ENCODE results near the gene USP21. TPM values are rescaled to one million over a fixed set of nuclear protein-coding genes. Genes with fewer than 3 reads are reported as not detected.

Gene USP21
- polyA plus RNA-seq, 3 donors: 11.0 to 42.8 (median 11.3) TPM

DNA sequence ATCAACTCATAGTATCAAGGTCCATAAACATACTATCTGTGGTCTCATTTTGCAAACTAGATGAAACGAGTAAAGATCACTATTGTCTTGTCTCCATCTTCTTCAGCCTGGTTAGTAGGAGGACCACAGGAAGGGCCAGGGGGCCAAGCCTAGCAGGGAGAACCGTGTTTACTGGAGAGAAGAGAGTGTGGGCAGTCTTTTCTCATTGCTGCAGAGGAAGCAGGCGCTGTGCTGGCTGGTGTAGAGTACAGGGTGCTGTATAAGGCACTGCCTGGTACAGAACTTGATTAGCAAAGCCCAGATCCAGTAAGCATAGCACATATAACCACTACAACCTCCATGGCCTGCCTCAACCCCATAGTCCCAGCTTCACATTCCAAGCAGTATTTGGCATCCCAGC lies 28.0 kb downstream of the USP21 start:
- H3K27ac ChIP-seq (ENCODE audit: low read depth in 1 of 2, low read length in 2 of 2): peak overlapping the region in 1 of 2 donors; percentile 96

DNA sequence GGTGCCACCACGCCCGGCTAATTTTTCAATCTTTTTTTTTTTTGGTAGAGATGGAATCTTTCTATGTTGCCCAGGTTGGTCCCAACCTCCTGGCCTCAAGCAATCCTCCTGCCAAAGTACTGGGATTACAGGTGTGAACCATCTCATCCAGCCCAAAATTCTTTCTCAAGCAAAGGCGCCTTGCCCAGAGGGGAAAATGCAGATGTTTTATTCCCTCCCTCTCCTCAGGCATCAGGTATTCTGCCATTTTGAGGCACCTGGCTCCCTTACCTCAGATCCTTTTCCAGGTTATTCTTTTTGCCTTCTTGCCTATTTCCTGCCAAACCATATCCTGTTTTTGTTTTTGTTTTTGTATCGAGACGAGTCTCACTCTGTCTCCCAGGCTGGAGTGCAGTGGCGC lies 29.1 kb downstream of the USP21 start:
- no peak overlapping the region for H3K4me3 Mint-ChIP-seq
- no peak overlapping the region for H3K27ac ChIP-seq (ENCODE audit: low read depth in 1 of 2, low read length in 2 of 2)
- intact Hi-C loops (cut with micrococcal nuclease): no loop called here
- DNase-seq: no peak
- H3K27me3 Mint-ChIP-seq (ENCODE audit: low read depth in 3 of 3): peaks cover 0 to 4% (median 1%) of the 10 kb centered on the region in 3 donors
- no peaks in the 10 kb centered on the region for H3K36me3 ChIP-seq (replicated peaks in 1 of 2; ENCODE audit: control insufficient read depth in 1 of 2, insufficient read depth in 2 of 2, low read length in 2 of 2)
- WGBS (ENCODE audit: insufficient coverage): 100% methylated on average over 1 of the region's 6 CpGs
- H3K36me3 Mint-ChIP-seq: peaks cover 0 to 4% of the 10 kb centered on the region in 2 donors
- H3K4me3 ChIP-seq (replicated peaks in 1 of 3; ENCODE audit: low read depth in 2 of 3, low read length in 3 of 3): no peak overlapping the region
- no peaks in the 10 kb centered on the region for H3K9me3 ChIP-seq (replicated peaks in 1 of 2; ENCODE audit: control insufficient read depth in 1 of 2, insufficient read depth in 1 of 2, low read length in 2 of 2)
- peaks cover 66 to 67% of the 10 kb centered on the region in 2 donors for H3K4me1 ChIP-seq (ENCODE audit: control insufficient read depth in 1 of 2, insufficient read depth in 2 of 2, low read length in 2 of 2)
- no peaks in the 10 kb centered on the region for H3K9me3 Mint-ChIP-seq
- H3K27me3 ChIP-seq (ENCODE audit: control insufficient read depth in 2 of 2, insufficient read depth in 2 of 2, low read length in 2 of 2): no peaks in the 10 kb centered on the region
- H3K4me1 Mint-ChIP-seq: peaks cover 80% of the 10 kb centered on the region
- no peak overlapping the region for H2AFZ ChIP-seq (ENCODE audit: insufficient read depth, low read depth, low read length, poor library complexity, severe bottlenecking)
- TF ChIP-seq, protein P1, sequence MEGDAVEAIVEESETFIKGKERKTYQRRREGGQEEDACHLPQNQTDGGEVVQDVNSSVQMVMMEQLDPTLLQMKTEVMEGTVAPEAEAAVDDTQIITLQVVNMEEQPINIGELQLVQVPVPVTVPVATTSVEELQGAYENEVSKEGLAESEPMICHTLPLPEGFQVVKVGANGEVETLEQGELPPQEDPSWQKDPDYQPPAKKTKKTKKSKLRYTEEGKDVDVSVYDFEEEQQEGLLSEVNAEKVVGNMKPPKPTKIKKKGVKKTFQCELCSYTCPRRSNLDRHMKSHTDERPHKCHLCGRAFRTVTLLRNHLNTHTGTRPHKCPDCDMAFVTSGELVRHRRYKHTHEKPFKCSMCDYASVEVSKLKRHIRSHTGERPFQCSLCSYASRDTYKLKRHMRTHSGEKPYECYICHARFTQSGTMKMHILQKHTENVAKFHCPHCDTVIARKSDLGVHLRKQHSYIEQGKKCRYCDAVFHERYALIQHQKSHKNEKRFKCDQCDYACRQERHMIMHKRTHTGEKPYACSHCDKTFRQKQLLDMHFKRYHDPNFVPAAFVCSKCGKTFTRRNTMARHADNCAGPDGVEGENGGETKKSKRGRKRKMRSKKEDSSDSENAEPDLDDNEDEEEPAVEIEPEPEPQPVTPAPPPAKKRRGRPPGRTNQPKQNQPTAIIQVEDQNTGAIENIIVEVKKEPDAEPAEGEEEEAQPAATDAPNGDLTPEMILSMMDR (IDR thresholded peaks at IDR 0.05): no peak
- H3K9ac ChIP-seq (ENCODE audit: insufficient read depth, low read length, poor library complexity, severe bottlenecking): no peak overlapping the region
- no peaks in the 10 kb centered on the region for H3K79me2 ChIP-seq (ENCODE audit: insufficient read depth, low read length)
- H4K20me1 ChIP-seq (ENCODE audit: insufficient read depth, low read length): no peaks in the 10 kb centered on the region
- H3K4me2 ChIP-seq (replicated peaks; ENCODE audit: extremely low read depth, low read length, poor library complexity, severe bottlenecking): no peak overlapping the region
- H3K27ac Mint-ChIP-seq: peak overlapping the region in 3 of 7 donors; percentile 5 to 27 (median 21)

More for the DNA sequence above, 28.0 kb downstream of the USP21 start:
- DNase-seq: no peak
- Histone ChIP-seq H3K9ac (ENCODE audit: insufficient read depth, low read length, poor library complexity, severe bottlenecking) (no peak overlapping the region), H3K27me3 (ENCODE audit: control insufficient read depth in 2 of 2, insufficient read depth in 2 of 2, low read length in 2 of 2) (no peaks in the 10 kb centered on the region), H3K79me2 (ENCODE audit: insufficient read depth, low read length) (no peaks in the 10 kb centered on the region), H3K36me3 (replicated peaks in 1 of 2; ENCODE audit: control insufficient read depth in 1 of 2, insufficient read depth in 2 of 2, low read length in 2 of 2) (no peaks in the 10 kb centered on the region), H4K20me1 (ENCODE audit: insufficient read depth, low read length) (no peaks in the 10 kb centered on the region), H3K4me2 (replicated peaks; ENCODE audit: extremely low read depth, low read length, poor library complexity, severe bottlenecking) (no peak overlapping the region), H3K4me1 (ENCODE audit: control insufficient read depth in 1 of 2, insufficient read depth in 2 of 2, low read length in 2 of 2) (peaks cover 67 to 68% of the 10 kb centered on the region in 2 donors), H3K4me3 (replicated peaks in 1 of 3; ENCODE audit: low read depth in 2 of 3, low read length in 3 of 3) (no peak overlapping the region), H3K9me3 (replicated peaks in 1 of 2; ENCODE audit: control insufficient read depth in 1 of 2, insufficient read depth in 1 of 2, low read length in 2 of 2) (no peaks in the 10 kb centered on the region), H2AFZ (ENCODE audit: insufficient read depth, low read depth, low read length, poor library complexity, severe bottlenecking) (peak overlapping the region; percentile 47)
- peaks cover 82% of the 10 kb centered on the region for H3K4me1 Mint-ChIP-seq
- H3K4me3 Mint-ChIP-seq: no peak overlapping the region
- peaks cover 0 to 4% (median 1%) of the 10 kb centered on the region in 3 donors for H3K27me3 Mint-ChIP-seq (ENCODE audit: low read depth in 3 of 3)
- H3K9me3 Mint-ChIP-seq: no peaks in the 10 kb centered on the region
- TF ChIP-seq, protein P1 (IDR thresholded peaks at IDR 0.05): no peak
- intact Hi-C loops (cut with micrococcal nuclease): no loop called here
- peak overlapping the region; percentile 31 to 99 (median 99) for H3K27ac Mint-ChIP-seq
- peaks cover 0 to 4% of the 10 kb centered on the region in 2 donors for H3K36me3 Mint-ChIP-seq
- 0% methylated on average over 1 of the region's 3 CpGs for WGBS (ENCODE audit: insufficient coverage)

Measured in CD14-positive monocyte (primary cell).